CD4-positive, alpha-beta memory T cell (primary cell): ENCODE data around the gene ASB2. TPM values are rescaled to one million over a fixed set of nuclear protein-coding genes. Genes with fewer than 3 reads are reported as not detected.

Experiments
- CTCF ChIA-PET: fragments of 350-600 bp; sonication (Branson Sonifier 250); formaldehyde crosslinking; loops from one replicate; lab custom pipeline; 2021; ENCODE audit warnings: inconsistent platforms; ENCODE audit not compliant: partially characterized antibody; lab: Charles Lee
- POLR2A ChIA-PET: fragments of 350-600 bp; sonication (Branson Sonifier 250); formaldehyde crosslinking; loops from one replicate; lab custom pipeline; 2021; ENCODE audit not compliant: partially characterized antibody; lab: Charles Lee
- DNase-seq, 5 donors: peaks; one replicate each; pipeline versions ENCODE4 v3.0.0 to v3.0.0-alpha.2; 2020 to 2022; ENCODE audit warnings: mixed read lengths in 1 of 5
- H3K27ac ChIP-seq: one replicate; pipeline ENCODE4 v1.7.0; 2013; ENCODE audit warnings: low read depth, low read length
- H3K27me3 ChIP-seq: 2 replicates; pipeline ENCODE4 v1.7.0; 2013; ENCODE audit warnings: mild to moderate bottlenecking, low read length, moderate library complexity; ENCODE audit not compliant: insufficient read depth
- H3K36me3 ChIP-seq: 2 replicates; pipeline ENCODE4 v1.7.0; 2013; ENCODE audit warnings: mild to moderate bottlenecking, low read length, moderate library complexity; ENCODE audit not compliant: insufficient read depth
- H3K4me1 ChIP-seq: 2 replicates; pipeline ENCODE4 v1.7.0; 2013; ENCODE audit warnings: mild to moderate bottlenecking, low read length, moderate library complexity; ENCODE audit not compliant: insufficient read depth
- H3K4me3 ChIP-seq, 2 donors: one replicate each; pipeline ENCODE4 v1.7.0; 2013; ENCODE audit warnings: low read length in 2 of 2, mild to moderate bottlenecking in 1 of 2
- H3K9me3 ChIP-seq, 2 donors: one replicate each; pipeline ENCODE4 v1.7.0; 2013; ENCODE audit warnings: low read length in 2 of 2, control low read depth in 1 of 2; ENCODE audit not compliant: control insufficient read depth in 1 of 2
- H3K27ac Mint-ChIP-seq, 7 donors: one replicate each; pipeline ENCODE4 v1.8.0; 2020 to 2021; ENCODE audit warnings: mixed read lengths in 7 of 7, mild to moderate bottlenecking in 6 of 7, inconsistent platforms in 3 of 7, moderate library complexity in 3 of 7
- H3K27me3 Mint-ChIP-seq, 2 donors: one replicate each; pipeline ENCODE4 v1.8.0; 2020 to 2021; ENCODE audit warnings: mixed read lengths in 2 of 2
- H3K36me3 Mint-ChIP-seq, 2 donors: one replicate each; pipeline ENCODE4 v1.8.0; 2020 to 2021; ENCODE audit warnings: mixed read lengths in 2 of 2, inconsistent platforms in 1 of 2, mild to moderate bottlenecking in 1 of 2
- H3K4me1 Mint-ChIP-seq, 4 donors: one replicate each; pipeline ENCODE4 v1.8.0; 2020 to 2021; ENCODE audit warnings: mixed read lengths in 4 of 4, mild to moderate bottlenecking in 1 of 4
- H3K4me3 Mint-ChIP-seq, 8 donors: one replicate each; pipeline ENCODE4 v1.8.0; 2020 to 2021; ENCODE audit warnings: mixed read lengths in 8 of 8, mild to moderate bottlenecking in 7 of 8, moderate library complexity in 6 of 8, inconsistent platforms in 3 of 8
- H3K9me3 Mint-ChIP-seq, 8 donors: one replicate each; pipeline ENCODE4 v1.8.0; 2020 to 2021; ENCODE audit warnings: mixed read lengths in 8 of 8, mild to moderate bottlenecking in 5 of 8, inconsistent platforms in 3 of 8, moderate library complexity in 1 of 8
- intact Hi-C: fragments of 100-400 bp; cut with micrococcal nuclease; formaldehyde crosslinking; loops from one replicate; pipeline ENCODE4 v1.15.1; 2023
- polyA plus RNA-seq, 2 donors: library from polyadenylated mRNA; unstranded; fragments of 300-500 nt; fragmentation: Illumina TruSeq; gene quantifications; one replicate each; pipeline ENCODE4 v1.2.3, GENCODE V29; 2021
- total RNA-seq, 2 experiments: library from RNA; stranded (reverse); gene quantifications; one replicate each; pipeline ENCODE4 v1.2.3, GENCODE V29; 2021

Gene ASB2
- total and polyA plus RNA-seq, 4 experiments from 2014 or later: 0.87 to 29.7 (median 14.8) TPM

DNA sequence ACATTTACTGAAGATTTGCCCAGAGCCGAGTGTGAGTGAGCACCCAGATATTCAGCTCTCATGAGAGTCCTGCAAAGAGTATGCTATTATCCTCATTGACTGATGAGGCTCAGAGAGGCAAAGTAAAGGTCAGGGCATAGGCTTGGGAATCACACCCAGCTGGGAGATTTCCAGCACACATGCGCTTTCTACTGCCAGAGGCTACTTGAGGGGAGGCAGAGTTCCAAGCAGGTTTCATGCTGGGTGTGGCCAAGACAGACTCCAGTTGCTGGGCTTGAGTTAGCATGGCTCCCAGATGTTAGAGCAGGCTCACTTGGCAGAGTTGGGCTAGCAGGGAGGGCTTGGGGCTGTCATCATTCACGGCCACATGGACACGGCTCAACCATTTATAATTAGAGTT is 63.6 kb downstream of the ASB2 start:
- intact Hi-C loops: no loop called here
- Histone ChIP-seq H3K27ac (no peak overlapping the region), H3K27me3 (no peaks in the 10 kb centered on the region), H3K9me3 (no peaks in the 10 kb centered on the region), H3K4me3 (no peak overlapping the region), H3K36me3 (no peaks in the 10 kb centered on the region), H3K4me1 (no peaks in the 10 kb centered on the region)
- no peaks in the 10 kb centered on the region for H3K36me3 Mint-ChIP-seq
- no peak overlapping the region for H3K4me3 Mint-ChIP-seq
- peaks cover 0 to 2% (median under 1%) of the 10 kb centered on the region in 4 donors for H3K4me1 Mint-ChIP-seq
- H3K9me3 Mint-ChIP-seq: peaks cover 0 to 20% (median 5%) of the 10 kb centered on the region in 8 donors
- peaks cover 0 to 5% of the 10 kb centered on the region in 2 donors for H3K27me3 Mint-ChIP-seq
- DNase-seq: no peak
- POLR2A ChIA-PET: no interaction called here
- CTCF ChIA-PET: no interaction called here
- H3K27ac Mint-ChIP-seq: no peak overlapping the region

DNA sequence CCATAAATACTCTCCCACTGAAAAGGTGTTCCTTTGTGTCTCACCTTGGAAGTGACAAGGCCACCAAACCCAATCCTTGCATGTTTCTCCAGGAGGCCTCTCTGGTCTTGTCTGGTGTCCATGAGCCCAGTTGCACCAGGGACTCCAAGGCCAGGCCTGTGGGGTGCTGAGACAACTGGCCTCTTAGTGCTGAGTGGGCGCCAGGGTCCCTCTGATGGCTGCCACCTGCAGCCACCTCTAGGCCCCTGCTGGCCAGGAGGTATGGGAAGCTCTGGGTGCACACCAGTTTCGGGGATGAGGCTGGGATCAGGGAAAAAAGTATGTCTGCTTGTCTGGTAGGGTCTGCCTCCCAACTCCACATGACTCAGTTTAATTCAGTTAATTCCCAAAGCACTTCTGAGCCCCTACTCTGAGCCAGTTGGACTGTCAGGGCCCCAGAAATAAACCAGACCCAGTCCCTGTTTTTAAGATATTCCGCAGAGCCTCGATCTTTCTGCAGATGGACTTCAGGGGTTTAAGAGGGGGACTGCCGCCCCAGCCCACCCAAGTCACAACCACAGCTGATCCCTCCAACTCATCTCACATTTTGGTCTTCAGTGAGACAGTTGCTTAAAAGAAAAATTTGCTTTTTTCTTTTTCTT is 64.3 kb downstream of the ASB2 start:
- POLR2A ChIA-PET: no interaction called here
- Mint-ChIP-seq H3K9me3 (peaks cover 0 to 20% (median 5%) of the 10 kb centered on the region in 8 donors), H3K27ac (no peak overlapping the region), H3K4me1 (peaks cover 0 to 2% (median under 1%) of the 10 kb centered on the region in 4 donors), H3K4me3 (no peak overlapping the region), H3K27me3 (peaks cover 0 to 5% of the 10 kb centered on the region in 2 donors), H3K36me3 (no peaks in the 10 kb centered on the region)
- H3K27me3 ChIP-seq: no peaks in the 10 kb centered on the region
- no peaks in the 10 kb centered on the region for H3K4me1 ChIP-seq
- H3K4me3 ChIP-seq: no peak overlapping the region
- CTCF ChIA-PET: interaction anchor here (1.1 to 1.6 kb wide), 3 partner anchors 13 to 23 kb away, joined by 3 to 4 read pairs (median 3); no protein-coding TSS in a partner anchor
- no peak overlapping the region for H3K27ac ChIP-seq
- no peak for DNase-seq
- H3K36me3 ChIP-seq: no peaks in the 10 kb centered on the region
- H3K9me3 ChIP-seq: no peaks in the 10 kb centered on the region
- intact Hi-C loops: no loop called here

GRCh38 chr14:93909429-93910128 is 66.8 kb downstream of the ASB2 start:
- Histone ChIP-seq H3K9me3 (no peaks in the 10 kb centered on the region), H3K4me3 (no peak overlapping the region), H3K27ac (no peak overlapping the region), H3K4me1 (peaks cover 3% of the 10 kb centered on the region), H3K36me3 (no peaks in the 10 kb centered on the region), H3K27me3 (no peaks in the 10 kb centered on the region)
- DNase-seq: no peak
- intact Hi-C loops: loop anchor here (5.0 kb wide), 1 partner anchor 957 kb away; no protein-coding TSS in a partner anchor
- Mint-ChIP-seq H3K4me1 (peaks cover 0 to 4% (median under 1%) of the 10 kb centered on the region in 4 donors), H3K27ac (no peak overlapping the region), H3K9me3 (peaks cover 0 to 13% (median 5%) of the 10 kb centered on the region in 8 donors), H3K4me3 (no peak overlapping the region), H3K36me3 (no peaks in the 10 kb centered on the region), H3K27me3 (peaks cover 0 to 4% of the 10 kb centered on the region in 2 donors)
- POLR2A ChIA-PET: no interaction called here
- CTCF ChIA-PET: interaction anchor here (1.2 to 1.7 kb wide), 2 partner anchors 16 to 117 kb away, joined by 3 to 5 read pairs; partner anchors contain the start of gene OTUB2

GRCh38 chr14:93906341-93907329 is 69.7 kb downstream of the ASB2 start:
- Histone ChIP-seq H3K4me3 (no peak overlapping the region), H3K4me1 (peaks cover 3% of the 10 kb centered on the region), H3K36me3 (no peaks in the 10 kb centered on the region), H3K27me3 (no peaks in the 10 kb centered on the region), H3K9me3 (no peaks in the 10 kb centered on the region), H3K27ac (no peak overlapping the region)
- Mint-ChIP-seq H3K27ac (no peak overlapping the region), H3K4me3 (peak overlapping the region in 1 of 8 donors; percentile 17), H3K27me3 (peaks cover 2 to 11% of the 10 kb centered on the region in 2 donors), H3K36me3 (no peaks in the 10 kb centered on the region), H3K9me3 (no peaks in the 10 kb centered on the region), H3K4me1 (peaks cover 0 to 2% (median 0%) of the 10 kb centered on the region in 4 donors)
- peak; percentile 19 to 51 (median 37) for DNase-seq
- ChIA-PET POLR2A (no interaction called here), CTCF (interaction anchor here (1.0 to 1.4 kb wide), 4 partner anchors 9 to 14 kb away, joined by 3 to 4 read pairs (median 4); no protein-coding TSS in a partner anchor)
- intact Hi-C loops: loop anchor here (5.0 kb wide), 1 partner anchor 954 kb away; no protein-coding TSS in a partner anchor

- Histone ChIP-seq H3K27me3 (no peaks in the 10 kb centered on the region), H3K4me1 (peaks cover 3% of the 10 kb centered on the region), H3K4me3 (no peak overlapping the region), H3K36me3 (no peaks in the 10 kb centered on the region), H3K27ac (no peak overlapping the region), H3K9me3 (no peaks in the 10 kb centered on the region)
- no peaks in the 10 kb centered on the region for H3K36me3 Mint-ChIP-seq
- no peaks in the 10 kb centered on the region for H3K9me3 Mint-ChIP-seq
- H3K27ac Mint-ChIP-seq: no peak overlapping the region
- peaks cover 0 to 2% (median 0%) of the 10 kb centered on the region in 4 donors for H3K4me1 Mint-ChIP-seq
- H3K4me3 Mint-ChIP-seq: no peak overlapping the region
- POLR2A ChIA-PET: no interaction called here
- DNase-seq: no peak
- CTCF ChIA-PET: interaction anchor here (1.1 to 2.6 kb wide), 2 partner anchors 10 kb away, joined by 4 to 7 read pairs; no protein-coding TSS in a partner anchor
- peaks cover 2 to 11% of the 10 kb centered on the region in 2 donors for H3K27me3 Mint-ChIP-seq
- intact Hi-C loops: loop anchor here (5.0 kb wide), 1 partner anchor 953 kb away; no protein-coding TSS in a partner anchor
Observed at GRCh38 chr14:93905623-93906022, 70.7 kb downstream of the ASB2 start.

DNA sequence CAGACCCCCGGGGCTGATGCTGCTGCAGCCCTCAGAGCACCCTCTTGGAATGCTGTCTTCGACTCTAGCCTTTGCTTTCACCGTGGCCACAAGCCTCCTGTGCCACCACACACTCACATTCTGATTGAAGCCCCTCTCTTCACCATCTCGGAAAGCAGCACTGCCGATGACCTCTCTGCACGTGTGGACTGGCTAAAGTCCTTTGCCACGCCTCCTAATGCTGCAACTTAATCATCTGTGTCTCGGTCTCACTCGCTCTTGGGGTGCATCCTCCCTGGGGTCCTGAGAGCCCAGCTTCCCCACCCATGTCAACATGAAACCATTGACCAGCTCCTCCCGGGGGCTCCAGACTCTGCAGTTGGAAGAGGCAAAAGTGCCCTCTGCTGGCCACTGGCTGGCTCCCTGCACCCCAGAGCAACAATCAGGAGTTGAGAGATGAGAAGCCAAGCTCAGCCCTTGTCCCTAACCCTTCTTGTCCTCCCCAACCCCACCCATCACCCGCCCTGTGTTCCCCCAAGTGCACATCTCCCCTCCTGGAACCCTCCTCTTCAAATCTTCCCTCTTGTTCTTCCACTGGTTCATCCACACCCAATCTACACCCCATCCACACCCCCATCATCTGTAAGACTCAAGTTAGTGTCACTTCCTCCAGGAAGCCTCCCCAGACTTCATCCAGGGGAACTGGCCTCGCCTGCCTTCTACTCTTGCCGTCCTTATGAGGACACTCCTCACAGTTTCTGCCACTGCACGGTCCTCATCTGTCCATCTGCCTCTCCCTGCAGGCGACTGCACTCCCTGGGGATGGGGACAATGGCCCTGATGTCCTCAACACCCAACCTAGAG is 72.8 kb downstream of the ASB2 start:
- Histone ChIP-seq H3K9me3 (no peaks in the 10 kb centered on the region), H3K36me3 (no peaks in the 10 kb centered on the region), H3K27ac (no peak overlapping the region), H3K27me3 (no peaks in the 10 kb centered on the region), H3K4me3 (no peak overlapping the region), H3K4me1 (peaks cover 3% of the 10 kb centered on the region)
- Mint-ChIP-seq H3K27ac (no peak overlapping the region), H3K4me3 (peak overlapping the region in 1 of 8 donors; percentile 12), H3K27me3 (peaks cover 2 to 11% of the 10 kb centered on the region in 2 donors), H3K4me1 (peaks cover 0 to 2% (median 0%) of the 10 kb centered on the region in 4 donors), H3K9me3 (no peaks in the 10 kb centered on the region), H3K36me3 (no peaks in the 10 kb centered on the region)
- ChIA-PET CTCF (interaction anchor here (1.7 to 2.6 kb wide), 2 partner anchors 11 to 12 kb away, joined by 7 read pairs; no protein-coding TSS in a partner anchor), POLR2A (no interaction called here)
- DNase-seq: peak in 1 of 5 donors; percentile 38
- intact Hi-C loops: no loop called here
